ENCODE measurements around the gene ZNF211.
A peak's percentile ranks its signal among the peaks of the same experiment; 100 is the strongest.

Gene ZNF211

DNA sequence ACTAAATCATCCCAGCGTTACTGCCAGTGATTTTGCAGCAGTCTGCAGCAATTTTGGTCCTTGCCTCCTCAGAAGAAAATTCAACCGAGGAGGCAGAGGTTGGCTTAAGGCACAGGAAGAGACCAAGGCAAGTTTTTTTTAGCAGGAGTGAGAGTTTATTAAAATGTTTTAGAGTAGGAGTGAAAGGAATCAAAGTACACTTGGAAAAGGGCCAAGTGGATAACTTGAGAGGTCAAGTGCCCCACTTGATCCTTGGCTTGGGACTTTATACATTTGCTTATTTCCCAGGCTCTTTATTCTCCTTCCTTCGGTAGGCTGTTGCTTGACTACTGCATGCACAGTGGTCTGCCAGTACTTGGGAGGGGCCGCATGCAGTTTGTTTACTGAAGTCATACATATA is 21.9 kb upstream of the ZNF211 start:
- DNase-seq (ENCODE audit: low read depth), result no peak
- TF ChIP-seq, protein P1, sequence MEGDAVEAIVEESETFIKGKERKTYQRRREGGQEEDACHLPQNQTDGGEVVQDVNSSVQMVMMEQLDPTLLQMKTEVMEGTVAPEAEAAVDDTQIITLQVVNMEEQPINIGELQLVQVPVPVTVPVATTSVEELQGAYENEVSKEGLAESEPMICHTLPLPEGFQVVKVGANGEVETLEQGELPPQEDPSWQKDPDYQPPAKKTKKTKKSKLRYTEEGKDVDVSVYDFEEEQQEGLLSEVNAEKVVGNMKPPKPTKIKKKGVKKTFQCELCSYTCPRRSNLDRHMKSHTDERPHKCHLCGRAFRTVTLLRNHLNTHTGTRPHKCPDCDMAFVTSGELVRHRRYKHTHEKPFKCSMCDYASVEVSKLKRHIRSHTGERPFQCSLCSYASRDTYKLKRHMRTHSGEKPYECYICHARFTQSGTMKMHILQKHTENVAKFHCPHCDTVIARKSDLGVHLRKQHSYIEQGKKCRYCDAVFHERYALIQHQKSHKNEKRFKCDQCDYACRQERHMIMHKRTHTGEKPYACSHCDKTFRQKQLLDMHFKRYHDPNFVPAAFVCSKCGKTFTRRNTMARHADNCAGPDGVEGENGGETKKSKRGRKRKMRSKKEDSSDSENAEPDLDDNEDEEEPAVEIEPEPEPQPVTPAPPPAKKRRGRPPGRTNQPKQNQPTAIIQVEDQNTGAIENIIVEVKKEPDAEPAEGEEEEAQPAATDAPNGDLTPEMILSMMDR (IDR thresholded peaks at IDR 0.05; ENCODE audit: control insufficient read depth, insufficient read depth, low read depth, low read length, missing control alignments), result no peak
- H3K4me3 ChIP-seq (ENCODE audit: control insufficient read depth, low read depth, low read length), result no peak overlapping the region

DNA sequence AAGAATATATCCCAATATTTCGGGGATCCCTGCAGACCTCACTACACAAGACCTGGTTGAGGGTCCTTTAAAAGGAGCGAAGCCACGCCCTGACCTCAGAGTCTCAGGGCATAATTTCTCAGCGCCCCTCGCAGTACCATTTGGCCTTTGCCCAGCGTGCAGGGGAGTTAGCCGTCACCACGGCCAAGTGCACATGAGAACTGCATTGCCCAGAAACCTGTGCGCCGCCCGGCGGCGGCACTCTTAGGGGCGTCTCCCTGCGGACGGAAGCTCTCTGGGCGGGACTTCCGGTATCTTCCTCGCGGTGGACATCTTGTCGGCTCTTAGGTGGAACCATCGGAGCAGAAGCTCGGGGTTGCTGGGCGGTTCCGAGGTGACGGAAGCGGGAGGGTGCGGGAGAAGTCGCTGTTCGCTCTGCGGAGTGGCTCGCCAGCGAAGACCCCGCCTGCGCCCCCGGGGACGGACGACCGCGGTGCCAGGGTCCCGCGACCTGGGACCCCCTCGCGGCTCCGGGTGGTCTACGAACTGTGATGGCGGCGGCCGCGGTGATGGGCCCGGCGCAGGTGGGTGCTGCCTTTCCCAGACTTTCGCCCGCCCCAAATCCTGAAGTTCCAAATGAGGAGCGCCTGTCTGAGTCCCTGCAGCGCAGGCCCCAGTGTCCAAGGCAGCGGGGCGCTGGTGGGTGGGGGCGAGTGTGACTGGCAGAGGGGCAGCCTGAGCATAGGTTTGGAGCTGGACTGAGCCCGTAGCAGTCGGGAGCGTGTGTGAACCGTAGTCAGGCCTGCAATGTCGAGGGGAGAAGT is 18.8 kb upstream of the ZNF211 start, which contains the start of gene ZNF134:
Gene ZNF134, plus strand, starts transcription at position 302 of the 803 bp plus-strand sequence. CDS start 5,227 bp downstream, outside the sequence.
- DNase-seq (ENCODE audit: low read depth), result peak; percentile 44
- TF ChIP-seq, protein P1 (IDR thresholded peaks at IDR 0.05; ENCODE audit: control insufficient read depth, insufficient read depth, low read depth, low read length, missing control alignments), result peak; percentile 35
- H3K4me3 ChIP-seq (ENCODE audit: control insufficient read depth, low read depth, low read length), result peak within 1 kb of the TSS; percentile 96

DNA sequence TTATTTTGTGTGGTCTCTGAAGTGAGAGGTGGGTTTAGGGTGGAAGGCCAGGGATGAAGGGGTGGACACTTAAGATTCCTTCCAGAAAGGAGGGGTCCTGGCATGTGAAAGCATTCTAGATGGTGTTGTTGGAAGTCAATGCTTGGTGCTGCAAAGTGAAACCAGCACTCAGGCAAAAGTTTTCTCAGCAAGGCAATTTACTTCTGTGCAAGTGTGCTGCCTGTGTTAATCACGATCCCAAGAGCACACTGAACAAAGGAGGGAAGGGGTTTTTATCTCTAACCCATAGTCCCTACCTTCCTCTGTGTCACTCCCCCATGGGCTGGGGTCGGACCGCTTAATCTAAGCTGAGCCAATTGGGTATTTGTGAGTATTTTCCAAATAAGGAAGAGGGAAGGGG is 17.6 kb upstream of the ZNF211 start:
- peak overlapping the region; percentile 96 for H3K4me3 ChIP-seq (ENCODE audit: control insufficient read depth, low read depth, low read length)
- TF ChIP-seq, protein P1 (IDR thresholded peaks at IDR 0.05; ENCODE audit: control insufficient read depth, insufficient read depth, low read depth, low read length, missing control alignments), result no peak
- no peak for DNase-seq (ENCODE audit: low read depth)

DNA sequence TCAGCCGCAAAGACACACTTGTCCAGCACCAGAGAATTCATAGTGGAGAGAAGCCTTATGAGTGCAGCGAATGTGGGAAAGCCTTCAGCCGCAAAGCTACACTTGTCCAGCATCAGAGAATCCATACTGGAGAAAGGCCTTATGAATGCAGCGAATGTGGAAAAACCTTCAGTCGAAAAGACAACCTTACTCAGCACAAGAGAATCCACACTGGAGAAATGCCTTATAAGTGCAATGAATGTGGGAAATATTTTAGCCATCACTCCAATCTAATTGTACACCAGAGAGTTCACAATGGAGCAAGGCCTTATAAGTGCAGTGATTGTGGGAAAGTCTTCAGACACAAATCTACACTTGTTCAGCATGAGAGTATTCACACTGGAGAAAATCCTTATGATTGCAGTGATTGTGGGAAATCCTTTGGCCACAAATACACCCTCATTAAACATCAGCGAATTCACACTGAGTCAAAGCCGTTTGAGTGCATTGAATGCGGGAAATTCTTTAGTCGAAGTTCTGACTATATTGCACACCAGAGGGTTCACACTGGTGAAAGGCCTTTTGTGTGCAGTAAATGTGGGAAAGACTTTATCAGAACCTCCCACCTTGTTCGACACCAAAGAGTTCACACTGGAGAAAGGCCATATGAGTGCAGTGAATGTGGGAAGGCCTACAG is 12.2 kb upstream of the ZNF211 start:
- H3K4me3 ChIP-seq (ENCODE audit: control insufficient read depth, low read depth, low read length), result no peak overlapping the region
- DNase-seq (ENCODE audit: low read depth), result no peak
- TF ChIP-seq, protein P1 (IDR thresholded peaks at IDR 0.05; ENCODE audit: control insufficient read depth, insufficient read depth, low read depth, low read length, missing control alignments), result no peak

DNA sequence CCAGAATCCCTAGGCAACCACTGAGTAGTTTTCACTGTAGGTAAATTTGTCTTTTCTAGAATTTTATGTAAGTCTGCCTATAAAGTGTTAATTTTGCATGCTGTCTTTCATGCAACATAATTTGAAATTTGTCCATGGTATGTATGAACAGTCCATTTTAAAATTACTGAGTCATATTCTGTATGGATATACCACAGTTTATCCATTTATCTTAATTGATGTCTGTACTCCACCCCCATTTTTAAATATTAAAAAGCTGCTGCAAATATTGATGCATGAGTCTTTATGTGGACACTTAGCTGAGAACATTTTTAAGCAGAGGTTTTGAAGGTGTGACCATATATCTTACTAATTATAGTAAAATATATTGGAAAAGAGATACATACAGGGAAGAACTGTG is 9.9 kb upstream of the ZNF211 start:
- DNase-seq (ENCODE audit: low read depth), result no peak

DNA sequence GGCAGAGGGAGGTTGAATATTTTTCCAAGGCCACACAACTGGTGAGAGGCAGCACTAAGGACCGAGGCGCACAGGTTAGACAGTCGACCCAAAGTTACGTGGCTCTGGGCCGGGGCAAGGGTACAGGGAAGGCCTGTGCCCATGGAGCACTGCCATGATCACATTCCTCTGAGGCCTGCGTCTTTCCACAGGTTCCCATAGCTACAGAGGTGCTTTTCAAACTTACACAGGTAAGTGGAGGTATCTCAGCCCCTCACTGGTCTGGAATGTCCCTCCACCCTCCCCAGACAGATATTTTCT is 814 bp downstream of the ZNF211 start:
- TF ChIP-seq, protein P1 (IDR thresholded peaks at IDR 0.05; ENCODE audit: control insufficient read depth, insufficient read depth, low read depth, low read length, missing control alignments), result no peak
- H3K4me3 ChIP-seq (ENCODE audit: control insufficient read depth, low read depth, low read length), result peak overlapping the region; percentile 77
- DNase-seq (ENCODE audit: low read depth), result no peak

More for the DNA sequence above, 9.9 kb upstream of the ZNF211 start:
- H3K4me3 ChIP-seq (ENCODE audit: control insufficient read depth, low read depth, low read length), result no peak overlapping the region
- TF ChIP-seq, protein P1 (IDR thresholded peaks at IDR 0.05; ENCODE audit: control insufficient read depth, insufficient read depth, low read depth, low read length, missing control alignments), result no peak

All from AG09309 (cell line).